K562 (cell line): ENCODE data around the gene LY6G6D. TPM values are rescaled to one million over a fixed set of nuclear protein-coding genes. Genes with fewer than 3 reads are reported as not detected.

Experiments used
- BHLHE40 ChIP-seq: IDR thresholded peaks from 2 replicates; pipeline ENCODE4 v1.6.1; 2011; ENCODE audit warnings: low read length, improper control_type of control experiment
- CBFA2T3 ChIP-seq: fragments of 450-650 bp; IDR thresholded peaks from 2 replicates; pipeline ENCODE4 v1.6.1; 2017
- FOXK1 ChIP-seq: sonication (generic); formaldehyde crosslinking; IDR thresholded peaks from 2 replicates; pipeline ENCODE4 v1.8.0; 2022; ENCODE audit warnings: missing genetic modification reagents, mild to moderate bottlenecking, borderline replicate concordance
- HINFP ChIP-seq: fragments of 450-650 bp; conservative IDR thresholded peaks from 2 replicates; pipeline ENCODE4 v1.6.1; 2016; ENCODE audit warnings: missing genetic modification characterization, low read depth, mild to moderate bottlenecking, control low read depth, missing compliant biosample characterization
- HIVEP1 ChIP-seq: fragments of 250-450 bp; sonication (Bioruptor Pico); IDR thresholded peaks from 2 replicates; pipeline ENCODE4 v1.4.0; 2020; ENCODE audit warnings: mild to moderate bottlenecking
- HMG20A ChIP-seq: fragments of 450-650 bp; formaldehyde crosslinking; conservative IDR thresholded peaks from 2 replicates; pipeline ENCODE4 v1.4.0; 2020; ENCODE audit warnings: mild to moderate bottlenecking, mixed read lengths
- NFATC3 ChIP-seq: fragments of 450-650 bp; IDR thresholded peaks from 2 replicates; pipeline ENCODE4 v1.6.1; 2017; ENCODE audit warnings: mild to moderate bottlenecking
- NONO ChIP-seq, 2 experiments: fragments of 200-400 bp in 1 of 2; fragments of 450-650 bp in 1 of 2; formaldehyde crosslinking in 1 of 2; IDR thresholded peaks; 2 replicates each; pipeline ENCODE4 v1.6.1; 2017; ENCODE audit warnings: low read depth in 2 of 2, mild to moderate bottlenecking in 2 of 2, moderate library complexity in 2 of 2, low read length in 1 of 2
- PBX2 ChIP-seq, 2 experiments: IDR thresholded peaks in 1 of 2; conservative IDR thresholded peaks in 1 of 2; 2 replicates each; pipeline ENCODE4 v1.6.1; 2016; ENCODE audit warnings: low read depth in 2 of 2, mild to moderate bottlenecking in 1 of 2, missing compliant biosample characterization in 1 of 2, missing genetic modification characterization in 1 of 2, moderate library complexity in 1 of 2
- SP1 ChIP-seq: sonication (generic); formaldehyde crosslinking; IDR thresholded peaks from 2 replicates; pipeline ENCODE4 v1.8.1; 2022; ENCODE audit warnings: mild to moderate bottlenecking, missing genetic modification reagents
- STAT5A ChIP-seq: IDR thresholded peaks from 2 replicates; pipeline ENCODE4 v1.6.1; 2012; ENCODE audit warnings: low read length, inconsistent platforms, borderline replicate concordance
- TRIM24 ChIP-seq, 2 experiments: fragments of 450-650 bp; IDR thresholded peaks; 2 replicates each; pipeline ENCODE4 v1.6.1; 2016
- ZFP1 ChIP-seq: fragments of 450-650 bp; formaldehyde crosslinking; IDR thresholded peaks from 2 replicates; pipeline ENCODE4 v1.4.0; 2020; ENCODE audit warnings: mild to moderate bottlenecking, mixed read lengths
- ZNF175 ChIP-seq: fragments of 200-800 bp; sonication (Bioruptor generic); IDR thresholded peaks from 2 replicates; pipeline ENCODE4 v1.6.1; 2016; ENCODE audit warnings: low read depth, mild to moderate bottlenecking, missing genetic modification characterization, missing compliant biosample characterization
- ZNF253 ChIP-seq: fragments of 250-450 bp; sonication (Bioruptor Pico); conservative IDR thresholded peaks from 2 replicates; pipeline ENCODE4 v1.6.1; 2021; ENCODE audit warnings: mild to moderate bottlenecking
- ZNF384 ChIP-seq: IDR thresholded peaks from 2 replicates; pipeline ENCODE4 v1.6.1; 2012; ENCODE audit warnings: low read depth, low read length, improper control_type of control experiment
- ZNF449 ChIP-seq: fragments of 250-450 bp; sonication (Bioruptor Pico); IDR thresholded peaks from 2 replicates; pipeline ENCODE4 v1.8.0; 2022; ENCODE audit warnings: moderate library complexity, mild to moderate bottlenecking, inconsistent platforms
- ZNF561 ChIP-seq: fragments of 450-650 bp; formaldehyde crosslinking; conservative IDR thresholded peaks from 2 replicates; pipeline ENCODE4 v1.4.0; 2020; ENCODE audit warnings: mild to moderate bottlenecking, moderate library complexity
- ZNF695 ChIP-seq: fragments of 450-650 bp; formaldehyde crosslinking; IDR thresholded peaks from 2 replicates; pipeline ENCODE4 v1.4.0; 2020; ENCODE audit warnings: mild to moderate bottlenecking, moderate library complexity
- polyA plus RNA-seq, 8 experiments: library from polyadenylated mRNA; depleted of rRNA in 4 of 8; stranded (reverse) in 5 of 8; unstranded in 3 of 8; fragments of >200 nt; fragmentation: Nextera tagmentation in 2 of 8; fragmentation: Illumina TruSeq in 1 of 8; extraction: Ambion mirVana in 2 of 8; extraction: Trizol in 1 of 8; gene quantifications; 2 replicates each; pipeline versions ENCODE4 v1.2.1 to v1.2.3, GENCODE V29; 2011 to 2014; ENCODE audit warnings: inconsistent platforms in 1 of 8, missing spikeins in 1 of 8
- total RNA-seq, 7 experiments: library from RNA; depleted of rRNA in 6 of 7; stranded (reverse); fragments of >200 nt in 6 of 7; fragmentation: Illumina TruSeq in 2 of 7; extraction: Trizol in 2 of 7; gene quantifications; 2 replicates each; pipeline versions ENCODE4 v1.2.1 to v1.2.3, GENCODE V29; 2011 to 2021; ENCODE audit warnings: low replicate concordance in 1 of 7

The LY6G6D gene
- total and polyA plus RNA-seq, 9 of the 15 experiments (the other 6 are each of a cell fraction or from before 2014, with no cell fraction given) = 0.30 to 0.38 TPM; not detected in 7

- TF ChIP-seq PBX2 (CRISPR knock-in tag; IDR thresholded peaks at IDR 0.05; ENCODE audit: low read depth) = no peak
- no peak for TF ChIP-seq PBX2 (tag; conservative IDR thresholded peaks at IDR 0.05; ENCODE audit: low read depth)
- no peak for TF ChIP-seq ZFP1 (CRISPR knock-in tag)
- no peak for TF ChIP-seq ZNF449 (CRISPR knock-in tag)
- TF ChIP-seq FOXK1 (CRISPR knock-in tag) = no peak
- no peak for TF ChIP-seq ZNF175 (CRISPR knock-in tag)
- TF ChIP-seq CBFA2T3 = no peak
- peak; percentile 99 for TF ChIP-seq SP1
- no peak for TF ChIP-seq ZNF253 (CRISPR knock-in tag)
- 0 out of 2 replicates have a peak, but pooled peaks have one; percentile 8 for TF ChIP-seq HINFP (tag)
- TF ChIP-seq ZNF561 (CRISPR knock-in tag) = no peak
- peak; percentile 30; the same call in 1 of the 2 replicates for TF ChIP-seq BHLHE40
- peak; percentile 48 for TF ChIP-seq ZNF384
- no peak; the same call in 1 of the 2 replicates for TF ChIP-seq STAT5A
- TF ChIP-seq HMG20A (CRISPR knock-in tag) = no peak
- no peak for TF ChIP-seq ZNF695 (CRISPR knock-in tag)
- no peak for TF ChIP-seq NFATC3
- TF ChIP-seq TRIM24 (IDR thresholded peaks at IDR 0.05) = peak; percentile 21 to 29
- no peak for TF ChIP-seq NONO (IDR thresholded peaks at IDR 0.05; ENCODE audit: low read depth in 2 of 2, low read length in 1 of 2)
- no peak for TF ChIP-seq HIVEP1 (CRISPR knock-in tag)
Measured at GRCh38 chr6:31729515-31729978, 14.4 kb downstream of the LY6G6D start (continued).
